ENCODE measurements around the gene GALNT10. TPM values are rescaled to one million over a fixed set of nuclear protein-coding genes. Genes with fewer than 3 reads are reported as not detected.

Gene GALNT10
- total and polyA plus RNA-seq, 2 of the 8 experiments (the other 6 are each of a cell fraction or from before 2014, with no cell fraction given): 4.6 to 15.5 TPM

GRCh38 chr5:154198611-154199230 is 8.2 kb downstream of the GALNT10 start (continued):
- no peak for TF ChIP-seq CBX8 (IDR thresholded peaks at IDR 0.05; ENCODE audit: borderline replicate concordance, low read depth, low read length)
